IPS DF 19.7 (cell line): ENCODE measurements around the gene PHLPP1.

Source experiments
- DNase-seq: peaks from one replicate; pipeline ENCODE4 v3.0.0-alpha.2; 2013; ENCODE audit warnings: low read depth, low spot score

Gene PHLPP1

DNA sequence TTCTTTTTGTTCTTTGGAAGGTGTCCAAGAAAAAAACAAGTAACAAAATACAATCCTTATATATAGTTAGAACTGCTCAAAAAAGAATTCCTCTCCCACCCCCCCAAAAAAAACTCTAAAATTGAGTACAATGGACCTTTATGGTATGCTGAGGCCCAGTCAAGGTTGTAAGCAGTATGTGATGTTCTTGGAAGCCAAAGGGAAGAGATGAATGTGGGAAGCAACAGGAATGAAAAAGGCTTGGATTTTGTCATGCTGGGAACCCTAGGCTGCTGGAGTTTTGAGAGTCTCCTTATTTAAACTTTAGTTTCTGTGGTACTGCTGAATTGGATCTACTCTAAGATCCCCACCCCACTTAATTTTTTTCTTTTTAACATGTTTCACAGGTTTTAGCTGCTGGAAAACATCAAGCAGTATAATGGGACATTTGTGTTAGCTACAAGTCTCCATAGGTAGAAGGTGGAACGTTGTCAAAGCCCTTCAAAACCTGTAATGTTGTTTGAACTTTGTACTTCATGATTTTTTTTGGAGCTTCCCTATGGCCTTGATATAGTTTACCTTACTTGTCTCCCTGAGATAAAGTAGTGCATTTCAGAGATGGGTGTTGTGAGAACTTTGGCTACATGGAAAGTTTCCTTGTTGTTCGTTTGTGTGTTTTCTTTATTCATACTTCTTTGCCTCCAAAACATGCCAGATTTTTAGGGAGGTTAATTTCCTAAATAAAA lies 57.7 kb downstream of the PHLPP1 start:
- DNase-seq = no peak

DNA sequence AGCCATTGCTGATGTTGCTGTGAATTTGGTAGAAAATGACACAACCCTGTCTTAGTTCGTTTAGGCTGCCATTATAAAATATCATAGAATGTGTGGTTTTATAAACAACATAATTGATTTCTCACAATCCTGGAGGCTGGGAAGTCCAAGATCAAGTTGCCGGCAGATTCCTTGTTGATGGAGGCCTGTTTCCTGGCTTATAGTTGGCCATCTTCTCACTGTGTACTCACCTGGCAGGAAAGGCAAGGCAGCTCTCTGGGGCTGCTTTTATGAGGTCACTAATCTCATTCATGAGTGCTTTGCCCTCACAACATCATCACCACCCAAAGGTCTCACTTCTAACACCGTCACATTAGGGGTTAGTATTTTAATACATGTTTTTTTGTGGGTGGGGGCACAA lies 58.4 kb downstream of the PHLPP1 start:
- DNase-seq = no peak

DNA sequence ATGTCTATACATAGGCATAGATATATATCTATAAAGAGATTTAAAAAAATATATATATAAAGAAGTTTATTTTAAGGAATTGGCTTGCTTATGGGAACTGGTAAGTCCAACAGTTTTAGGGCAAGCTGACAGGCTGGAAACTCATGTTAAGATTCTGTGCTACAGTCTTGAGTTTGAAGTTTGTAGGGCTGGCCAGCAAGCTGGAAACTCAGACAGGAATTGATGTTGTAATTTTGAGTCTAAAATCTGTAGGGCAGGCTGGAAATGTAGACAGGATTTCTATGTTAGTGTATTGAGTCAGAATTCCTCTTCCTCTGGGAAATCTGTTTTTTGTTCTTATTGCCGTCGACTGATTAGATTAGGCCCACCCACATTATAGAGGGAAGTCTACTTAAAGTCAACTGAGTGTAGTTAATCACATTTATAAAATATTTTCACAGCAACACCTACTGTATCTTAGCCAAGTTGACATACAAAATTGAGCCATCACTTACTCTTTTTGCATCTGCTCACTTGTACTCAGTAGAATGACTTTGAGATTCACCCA lies 60.8 kb downstream of the PHLPP1 start:
- no peak for DNase-seq

DNA sequence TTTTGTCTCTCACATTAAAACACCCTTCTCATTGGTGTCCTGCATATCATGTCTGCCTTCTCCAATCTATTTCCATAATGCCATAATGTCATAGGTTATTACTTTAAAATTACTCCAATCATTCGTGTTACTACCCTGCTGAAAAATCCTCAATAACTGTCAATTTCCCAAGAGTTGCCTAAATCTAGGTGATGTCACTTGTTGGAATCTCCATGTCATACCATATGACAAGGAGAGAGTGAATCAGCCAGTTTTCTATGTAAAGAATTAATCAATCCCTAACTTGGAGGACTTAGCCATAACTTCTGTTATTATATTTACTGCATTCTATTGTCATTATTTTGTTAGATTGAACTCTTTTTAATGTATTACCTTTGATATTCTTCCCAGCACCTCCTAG lies 62.5 kb downstream of the PHLPP1 start:
- no peak for DNase-seq

DNA sequence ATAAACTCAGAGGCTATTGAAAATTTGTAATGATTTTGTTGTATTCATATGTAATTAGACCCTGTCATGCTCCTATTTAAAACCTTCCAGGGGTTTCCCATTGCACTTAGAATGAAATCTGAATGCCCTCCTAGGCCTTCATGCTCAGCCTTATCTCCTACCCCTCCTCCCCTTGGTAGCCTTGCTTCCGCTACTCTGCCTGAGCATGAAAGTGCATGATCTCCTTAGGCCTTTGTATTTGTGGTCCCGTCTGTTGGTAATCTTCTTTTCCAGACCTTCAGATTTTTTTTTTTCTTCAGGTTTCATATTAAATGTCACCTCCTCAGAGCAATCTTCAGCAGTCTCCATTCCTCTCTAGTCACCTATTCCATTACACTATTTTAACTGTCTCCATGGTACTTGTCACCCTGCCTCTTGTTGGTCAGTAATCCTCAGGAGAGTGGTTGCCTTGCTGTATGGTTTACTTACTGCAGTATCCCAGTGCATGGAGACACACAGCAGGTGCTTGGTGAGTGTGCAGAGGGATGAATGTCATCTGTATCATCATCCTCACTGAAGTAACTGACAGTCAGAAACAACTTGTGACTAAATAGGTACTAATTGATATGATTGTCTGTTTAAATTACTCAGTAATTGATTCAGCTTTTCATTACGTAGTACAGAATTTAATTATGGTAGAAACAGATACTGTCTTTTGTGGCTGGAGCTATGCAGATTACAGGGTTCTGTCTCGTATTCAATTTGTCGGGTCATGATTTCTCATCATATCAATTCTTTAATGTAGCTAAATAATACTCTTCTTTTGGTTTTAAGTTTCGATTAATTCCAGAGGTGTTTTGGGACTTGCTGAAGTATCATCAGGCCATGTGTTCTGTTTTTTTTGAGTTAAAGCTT lies 63.9 kb downstream of the PHLPP1 start:
- no peak for DNase-seq

DNA sequence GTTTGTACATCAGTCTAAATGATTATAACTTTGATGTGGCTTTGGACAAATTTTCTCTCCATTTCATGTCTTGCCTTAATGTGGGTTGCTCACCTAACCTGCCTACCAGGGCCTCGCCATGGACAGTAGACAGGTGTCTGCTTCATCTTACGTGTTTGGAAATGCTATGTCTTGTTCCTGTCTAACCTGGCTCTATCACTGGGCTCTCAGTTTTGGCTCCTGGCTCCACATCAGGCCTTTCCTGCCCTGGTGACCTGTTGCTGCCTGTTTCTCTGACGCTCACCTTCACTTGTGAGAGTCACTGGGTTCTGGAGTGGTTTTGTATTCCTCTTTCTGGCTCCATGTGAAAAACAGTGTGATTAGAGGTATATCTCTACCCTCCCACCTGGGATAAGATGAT lies 65.9 kb downstream of the PHLPP1 start:
- DNase-seq = no peak

DNA sequence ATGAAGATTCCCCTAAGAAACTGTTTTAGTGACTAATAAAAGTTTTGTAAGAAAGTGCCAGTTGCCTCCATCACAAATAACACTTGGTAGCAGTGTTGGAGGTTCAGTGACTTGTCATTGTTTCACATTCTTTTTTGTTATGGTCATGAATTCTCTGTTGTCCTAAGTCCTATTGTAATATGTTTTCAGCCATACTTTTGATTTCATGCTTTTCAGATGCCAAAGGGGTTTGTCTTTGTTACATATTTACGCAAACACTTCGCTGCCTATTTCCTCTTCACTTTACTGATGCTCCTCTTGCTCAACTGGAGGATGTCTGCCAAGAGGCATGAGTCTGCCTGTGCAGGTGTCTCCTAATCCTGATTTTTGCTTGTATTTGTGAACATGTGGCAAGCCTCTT lies 66.6 kb downstream of the PHLPP1 start:
- DNase-seq = no peak

DNA sequence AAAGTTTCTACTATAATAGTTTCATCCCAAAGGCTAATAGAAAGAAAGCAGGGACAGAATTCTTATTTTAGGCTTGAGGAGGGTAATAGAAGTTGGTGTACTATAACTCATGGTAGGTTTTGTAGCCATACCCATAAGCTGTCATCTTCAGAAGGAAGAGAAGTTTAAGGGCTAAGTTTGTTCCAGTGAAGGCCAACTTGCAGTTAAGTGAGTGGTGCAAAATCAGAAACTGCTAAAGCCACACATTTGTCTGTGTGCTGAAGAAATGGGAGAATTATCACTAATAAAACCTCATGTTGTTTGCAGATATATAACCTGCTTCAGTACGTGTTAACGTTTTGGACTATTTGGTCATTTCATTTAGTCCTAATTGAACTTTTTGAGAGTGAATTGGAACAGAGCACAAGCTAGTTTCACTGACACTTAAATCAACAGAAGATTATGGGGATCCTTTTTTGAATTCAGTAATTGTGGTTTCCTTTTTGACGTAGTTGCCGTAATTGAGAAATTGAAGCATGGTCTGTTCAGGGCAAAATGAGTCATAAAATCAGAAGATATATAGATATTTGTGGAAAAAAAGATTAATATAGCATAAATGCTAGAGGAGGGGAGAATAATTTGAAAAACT lies 69.1 kb downstream of the PHLPP1 start:
- DNase-seq = no peak

DNA sequence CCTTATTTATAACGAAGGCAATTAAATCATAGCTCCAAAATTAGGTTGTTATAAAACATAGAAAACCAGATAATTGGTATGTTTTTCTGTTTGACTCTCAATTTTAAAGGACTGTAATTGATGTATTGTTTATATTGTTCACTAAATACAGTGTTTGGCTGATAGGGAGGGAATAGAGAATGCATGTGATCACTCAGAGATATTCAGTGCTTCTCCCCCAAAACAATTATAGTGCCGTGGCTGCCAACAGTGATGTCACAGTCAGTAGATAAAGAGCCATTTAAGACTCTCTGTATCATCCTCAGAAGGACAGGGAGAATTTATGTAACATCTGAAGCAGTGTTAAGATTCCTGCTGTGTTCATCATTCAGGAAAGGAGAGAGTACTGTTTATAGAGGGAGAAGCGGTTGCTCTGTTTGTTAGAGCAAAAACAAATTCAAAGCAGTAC lies 69.6 kb downstream of the PHLPP1 start:
- DNase-seq = no peak

DNA sequence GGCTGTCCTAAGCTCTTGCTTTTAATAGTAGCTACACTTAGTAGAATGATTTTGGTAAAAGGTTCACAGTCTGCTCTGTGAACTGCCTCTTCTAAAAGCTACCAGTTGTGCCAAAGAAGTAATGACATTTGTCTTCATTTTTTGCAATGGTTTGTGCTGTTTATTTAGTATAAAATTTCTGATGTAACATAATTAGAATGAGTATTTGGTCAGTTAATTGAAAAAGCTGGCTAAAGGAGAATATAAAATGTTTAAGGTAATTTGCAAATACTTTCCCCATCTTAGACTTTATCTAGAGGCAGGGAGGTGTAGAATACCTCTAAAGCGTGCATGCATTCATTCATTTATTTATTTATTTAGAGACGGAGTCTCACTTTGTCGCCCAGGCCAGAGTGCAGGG lies 71.3 kb downstream of the PHLPP1 start:
- DNase-seq = no peak

DNA sequence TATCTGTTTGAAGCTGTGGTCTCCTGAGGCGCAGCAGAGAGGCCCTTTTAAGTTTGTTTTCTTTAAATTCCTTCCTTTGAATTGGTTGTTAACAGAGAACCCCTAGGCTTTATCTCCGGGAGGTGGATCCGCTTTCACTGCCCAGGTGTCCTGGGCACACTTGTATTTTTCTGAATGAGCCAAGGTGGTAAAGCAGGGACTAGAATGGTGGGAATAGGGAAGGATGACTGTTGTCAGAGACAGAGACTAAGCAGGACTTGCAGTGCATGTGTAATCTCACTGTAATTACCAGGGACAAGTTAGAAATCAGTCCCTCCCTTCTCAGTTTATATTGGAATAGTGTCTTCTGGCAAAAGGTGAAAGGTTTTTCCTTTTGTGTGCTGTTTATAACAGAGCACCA lies 72.8 kb downstream of the PHLPP1 start:
- no peak for DNase-seq

DNA sequence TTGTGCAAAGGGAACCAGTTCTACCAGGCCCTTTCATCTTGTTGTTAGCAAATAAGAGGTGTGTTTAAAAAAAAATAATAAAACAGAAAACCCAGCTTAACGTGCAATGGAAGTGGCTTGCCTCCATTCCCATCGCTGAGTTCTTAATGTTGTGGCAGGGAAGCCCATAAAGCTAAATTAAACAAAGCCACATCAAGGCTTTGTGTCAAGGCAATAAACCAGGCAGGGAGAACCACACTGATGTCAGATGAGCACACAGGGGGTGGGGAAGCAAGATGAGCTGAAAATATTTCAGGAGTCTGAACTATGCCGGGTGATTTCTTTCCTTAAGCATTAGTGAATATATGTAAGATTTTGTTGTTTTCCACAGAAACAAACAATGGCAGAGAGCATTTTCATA lies 73.5 kb downstream of the PHLPP1 start:
- no peak for DNase-seq

DNA sequence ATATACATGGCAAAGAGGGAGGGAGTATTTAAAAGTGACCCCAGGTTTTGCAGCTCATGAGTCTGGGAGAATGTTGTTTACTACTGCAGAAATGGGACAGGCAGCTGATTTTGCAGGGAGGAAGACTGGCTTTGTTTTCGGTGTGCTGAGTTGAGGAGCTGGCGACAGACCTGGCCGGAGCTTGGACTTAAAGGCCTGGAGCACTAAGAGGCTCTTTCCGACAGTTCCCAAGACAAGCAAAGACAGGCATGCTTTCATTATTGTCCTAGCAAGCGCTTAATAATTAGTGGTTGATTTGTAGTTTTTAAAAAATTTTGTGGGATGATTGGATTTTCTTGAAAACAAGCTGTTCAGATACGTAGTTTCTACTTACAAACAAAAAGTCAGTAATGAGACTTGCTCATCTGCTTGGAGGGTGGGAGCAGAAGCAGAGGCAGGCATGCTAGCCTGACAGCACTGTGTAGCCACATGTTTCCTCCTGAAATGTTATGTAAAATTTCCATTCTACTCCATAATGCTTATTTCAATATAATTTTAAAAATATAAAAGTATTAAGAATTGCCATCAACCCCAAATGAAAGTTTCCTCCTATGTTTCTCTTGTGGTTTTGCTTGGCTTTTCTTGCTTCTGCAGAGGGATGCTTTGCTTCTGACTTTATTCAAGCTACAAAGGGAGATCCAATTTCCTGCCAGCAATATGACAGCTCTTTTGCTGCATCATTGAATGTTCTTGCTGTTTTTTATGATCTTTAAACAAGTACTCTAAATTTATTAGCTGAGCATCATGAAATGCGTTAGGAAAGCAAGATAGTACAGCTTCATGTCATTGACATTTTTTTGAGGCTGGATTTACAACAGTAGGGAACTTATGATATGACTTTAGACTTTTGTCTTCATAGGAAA lies 75.8 kb downstream of the PHLPP1 start:
- DNase-seq = no peak

DNA sequence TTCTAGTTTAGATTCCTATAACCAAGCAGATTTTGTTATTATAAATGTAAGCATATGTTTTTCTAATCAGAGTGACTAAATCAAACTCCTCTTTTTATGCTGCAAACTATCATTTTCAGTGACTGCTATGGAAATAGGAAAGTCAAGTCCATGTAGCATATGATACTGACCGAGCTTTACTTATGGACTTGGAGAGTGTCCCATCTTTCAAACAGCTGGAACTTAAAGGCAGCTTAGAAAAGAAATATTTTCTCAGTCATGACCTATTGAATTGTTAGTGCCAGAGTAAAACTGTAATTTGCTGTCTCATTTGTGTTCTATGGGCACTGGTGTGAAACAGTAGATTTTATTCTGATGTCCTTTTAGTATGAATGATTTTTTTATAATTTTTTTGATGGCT lies 76.7 kb downstream of the PHLPP1 start:
- no peak for DNase-seq

DNA sequence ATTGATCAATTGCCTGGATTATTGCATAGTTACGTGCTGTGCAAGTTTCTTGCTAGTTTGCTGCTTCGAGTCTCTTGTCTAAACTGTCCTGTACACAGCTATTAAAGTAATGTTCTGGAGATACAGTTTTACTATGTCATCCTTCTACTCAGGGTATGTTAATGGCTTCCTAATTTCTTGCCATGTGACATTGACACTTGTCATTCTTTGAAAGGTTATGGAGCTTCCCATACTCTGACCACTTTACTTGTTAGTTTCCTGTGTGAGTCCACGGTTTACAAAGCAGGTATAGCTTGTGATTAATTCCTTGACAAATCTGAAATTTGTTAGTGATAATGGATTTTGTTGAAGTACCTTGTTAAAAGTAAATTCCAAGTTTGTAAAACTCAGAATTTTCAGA lies 80.5 kb downstream of the PHLPP1 start:
- no peak for DNase-seq

DNA sequence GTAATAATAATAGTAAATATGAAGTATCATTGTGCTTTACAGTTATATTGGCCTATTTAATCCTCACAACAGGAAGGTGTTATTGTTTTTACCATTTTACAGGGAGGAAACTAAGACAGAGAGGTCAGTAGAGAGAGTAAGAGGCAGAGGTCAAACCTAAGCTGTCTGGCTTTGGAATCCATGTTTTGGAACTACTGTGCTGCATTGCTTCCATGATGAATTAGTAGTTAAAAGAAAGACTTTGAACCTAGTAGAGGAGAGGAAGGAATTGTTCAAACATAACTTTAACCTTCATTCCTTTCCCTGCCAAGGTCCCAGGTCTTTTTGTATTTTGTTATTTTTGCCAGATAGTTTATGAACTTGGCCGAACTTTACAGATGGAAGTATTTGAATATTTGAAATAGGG lies 80.9 kb downstream of the PHLPP1 start:
- DNase-seq = no peak

DNA sequence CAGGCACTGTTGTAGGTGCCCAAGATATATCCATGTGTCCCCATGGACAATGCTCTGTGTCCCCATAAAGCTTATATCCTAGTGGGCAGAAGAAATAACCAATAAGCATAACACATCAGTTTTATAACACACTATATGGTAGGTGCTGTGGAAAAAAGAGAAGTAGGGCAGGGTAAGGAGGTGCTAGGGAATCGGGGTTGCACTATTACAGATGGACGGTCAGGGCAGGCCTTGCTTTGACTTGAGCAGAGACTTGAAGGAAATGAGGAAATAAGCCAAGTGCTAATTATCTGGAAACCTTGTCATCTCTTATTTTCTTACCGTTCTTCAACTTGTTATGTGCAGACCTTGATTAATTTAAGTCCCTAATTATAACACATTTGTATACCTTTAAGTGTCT lies 82.0 kb downstream of the PHLPP1 start:
- DNase-seq = no peak

DNA sequence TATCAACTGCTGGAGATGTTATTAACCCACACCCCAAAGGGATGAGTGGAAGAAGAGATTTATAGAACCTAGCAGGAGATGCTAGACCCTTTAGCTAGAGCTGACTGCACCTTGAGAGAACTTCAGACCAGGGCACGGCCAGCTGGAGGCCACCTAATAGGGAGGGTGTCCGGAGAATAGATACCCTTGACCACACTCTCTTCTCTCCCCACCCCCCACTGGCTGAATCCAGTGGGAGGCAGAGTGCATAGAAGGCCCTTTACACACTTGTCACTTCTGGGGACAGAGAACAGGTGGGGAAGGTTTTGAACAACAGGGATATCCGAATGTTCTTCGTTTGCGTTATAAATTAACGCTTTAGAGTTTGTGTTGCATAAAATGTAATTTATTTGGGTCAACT lies 84.6 kb downstream of the PHLPP1 start:
- DNase-seq = no peak

DNA sequence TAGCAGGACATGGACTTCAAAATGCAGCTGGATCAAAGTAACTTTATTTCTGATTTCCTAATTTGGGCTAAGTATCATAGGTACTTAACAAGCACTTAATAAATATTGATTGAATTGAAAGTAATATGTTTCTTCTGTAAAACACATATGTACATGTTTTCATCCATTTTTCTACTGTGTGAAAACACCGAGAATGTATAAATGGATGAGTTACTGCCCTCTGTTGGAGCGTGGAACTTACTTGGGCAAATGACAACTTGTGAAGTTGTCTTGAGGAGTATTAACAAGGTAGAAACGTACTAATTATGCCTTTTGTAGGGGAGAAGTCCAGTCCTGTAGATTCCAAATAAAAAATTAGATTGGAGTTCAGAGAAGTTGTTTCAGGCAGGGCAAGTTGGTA lies 87.2 kb downstream of the PHLPP1 start:
- DNase-seq = no peak

DNA sequence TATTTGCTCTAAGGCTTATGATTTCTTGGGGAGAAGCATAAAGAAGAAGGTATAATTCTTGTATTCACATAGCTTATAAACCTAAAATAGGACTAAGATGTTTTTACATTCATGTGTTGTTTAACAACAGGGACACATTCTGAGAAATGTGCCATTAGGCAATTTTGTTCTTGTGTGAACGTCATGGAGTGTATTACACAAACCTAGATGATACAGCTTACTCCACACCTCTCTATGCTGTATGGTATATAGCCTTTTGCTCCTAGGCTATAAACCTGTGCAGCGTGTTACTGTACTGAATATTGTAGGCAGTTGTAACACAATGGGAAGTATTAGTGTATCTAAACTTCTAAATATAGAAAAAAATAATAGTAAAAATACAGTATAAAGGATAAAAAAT lies 92.1 kb downstream of the PHLPP1 start:
- no peak for DNase-seq

DNA sequence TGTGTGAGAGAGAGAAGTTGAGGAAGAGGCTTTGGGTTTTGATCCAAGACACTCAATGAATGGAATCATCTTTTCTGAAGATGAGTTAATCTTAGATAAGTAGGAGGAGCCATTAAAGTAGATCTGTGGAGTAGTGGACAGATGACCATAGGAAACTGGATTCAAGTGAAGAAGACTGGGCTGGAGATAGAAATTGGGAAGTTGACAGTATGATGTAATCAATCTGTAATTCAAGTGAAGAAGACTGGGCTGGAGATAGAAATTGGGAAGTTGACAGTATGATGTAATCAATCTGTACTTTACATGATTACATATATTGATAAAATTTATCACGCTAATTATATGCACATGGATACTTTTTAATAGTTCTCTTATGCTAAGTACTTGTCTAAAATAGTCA lies 92.8 kb downstream of the PHLPP1 start:
- DNase-seq = no peak
